Activated CD8-positive, alpha-beta memory T cell treated with anti-CD3 and anti-CD28 coated beads for 36 hours (primary cell): ENCODE data around the gene TTC23. TPM values are rescaled to one million over a fixed set of nuclear protein-coding genes. Genes with fewer than 3 reads are reported as not detected.

Source experiments
- CTCF ChIA-PET: fragments of 350-600 bp; sonication (Branson Sonifier 250); formaldehyde crosslinking; loops from one replicate; lab custom pipeline; 2021; ENCODE audit warnings: antibody characterized with exemption; lab: Charles Lee
- POLR2A ChIA-PET: fragments of 350-600 bp; sonication (Branson Sonifier 250); formaldehyde crosslinking; loops from one replicate; lab custom pipeline; 2021; ENCODE audit warnings: antibody characterized with exemption; lab: Charles Lee
- total RNA-seq, 2 experiments: library from RNA; stranded (reverse); gene quantifications; one replicate each; pipeline ENCODE4 v1.2.3, GENCODE V29; 2021

Gene TTC23
- total RNA-seq, 2 experiments from 2014 or later: 2.1 to 2.2 TPM

DNA sequence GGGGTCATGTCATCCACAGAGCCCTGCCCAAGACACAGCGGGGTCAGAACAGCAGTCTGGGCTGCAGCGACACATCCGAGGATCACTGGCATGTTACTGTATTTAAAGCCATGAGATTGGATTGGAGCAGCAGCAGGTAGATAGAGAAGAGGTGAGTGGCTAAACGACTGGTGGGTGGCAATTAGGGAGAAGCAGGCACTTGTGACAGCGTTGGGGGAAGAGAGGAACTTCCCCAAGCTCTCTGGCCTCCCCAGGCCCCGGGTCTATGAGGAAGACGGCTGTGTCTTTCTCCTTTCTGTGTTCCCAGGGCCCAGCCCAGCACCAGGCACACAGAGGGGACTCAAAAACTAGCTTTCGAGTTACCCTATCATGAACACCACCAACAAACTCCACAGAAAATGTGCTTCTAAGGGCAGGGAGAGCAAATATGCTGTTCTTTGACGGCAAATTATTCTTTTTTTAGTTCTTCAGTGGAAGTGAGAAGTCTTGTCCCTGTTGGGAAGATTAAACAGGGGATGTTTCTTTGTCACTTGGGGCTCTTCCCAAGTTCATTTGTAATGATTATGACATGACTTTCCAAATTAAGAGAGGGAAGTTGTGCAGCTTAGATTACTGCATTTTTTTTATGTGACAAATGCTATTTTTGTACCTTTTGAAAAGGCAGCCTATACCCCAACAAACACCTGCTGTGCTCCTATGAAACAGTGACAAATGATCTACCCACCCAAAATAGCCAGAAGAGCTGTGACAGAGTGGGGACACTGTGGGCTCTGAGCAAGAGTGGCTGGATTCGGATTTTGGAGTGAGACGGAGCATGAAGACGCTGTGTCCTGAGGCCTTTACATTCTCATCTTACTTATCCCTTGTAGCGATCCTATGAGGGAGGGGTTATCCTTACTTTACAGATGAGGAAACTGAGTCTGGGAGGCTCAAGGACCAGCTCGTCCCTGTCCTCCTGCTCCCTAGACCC is 151.7 kb downstream of the TTC23 start:
- CTCF ChIA-PET: no interaction called here
- POLR2A ChIA-PET: no interaction called here

- CTCF ChIA-PET: no interaction called here
- POLR2A ChIA-PET: no interaction called here
Measured at GRCh38 chr15:99096894-99097426, 152.4 kb downstream of the TTC23 start.

DNA sequence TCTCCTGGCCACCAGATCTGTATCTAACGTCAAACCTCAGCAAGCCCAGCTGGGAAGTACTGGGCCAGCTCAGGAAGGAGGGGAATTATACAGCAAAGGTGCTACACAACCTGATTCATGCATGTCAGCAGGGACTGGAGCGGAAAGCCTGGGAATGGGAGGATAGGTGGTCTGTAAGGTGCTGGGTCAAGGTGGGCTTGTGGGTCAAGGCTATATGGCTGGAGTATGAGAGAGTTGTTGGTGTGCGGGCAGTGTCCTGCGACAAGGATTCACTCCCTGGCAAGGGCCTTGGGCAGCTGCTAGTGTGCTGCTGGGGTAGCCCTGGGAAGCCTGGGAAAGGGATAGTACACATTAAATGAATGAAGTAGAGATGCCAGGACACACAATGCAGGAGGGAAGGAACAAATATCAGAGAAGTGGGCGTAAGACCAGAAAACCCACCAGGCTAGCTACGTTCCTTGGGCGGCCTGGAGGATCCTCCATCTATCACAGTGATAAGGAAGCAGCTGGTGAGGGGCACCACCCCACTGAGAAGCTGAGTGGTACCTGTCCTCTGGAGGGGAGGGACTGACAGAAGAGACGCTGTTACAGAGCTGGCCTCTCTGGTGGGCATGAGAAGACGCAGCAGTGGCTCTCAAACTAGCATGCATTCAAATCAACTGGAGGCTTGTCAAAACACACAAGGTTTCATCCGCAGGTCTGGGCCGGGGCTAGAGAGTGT is 153.0 kb downstream of the TTC23 start:
- POLR2A ChIA-PET: no interaction called here

GRCh38 chr15:99095626-99096025 is 153.8 kb downstream of the TTC23 start:
- ChIA-PET CTCF (no interaction called here), POLR2A (no interaction called here)

More for the DNA sequence above, 153.0 kb downstream of the TTC23 start:
- CTCF ChIA-PET: no interaction called here

DNA sequence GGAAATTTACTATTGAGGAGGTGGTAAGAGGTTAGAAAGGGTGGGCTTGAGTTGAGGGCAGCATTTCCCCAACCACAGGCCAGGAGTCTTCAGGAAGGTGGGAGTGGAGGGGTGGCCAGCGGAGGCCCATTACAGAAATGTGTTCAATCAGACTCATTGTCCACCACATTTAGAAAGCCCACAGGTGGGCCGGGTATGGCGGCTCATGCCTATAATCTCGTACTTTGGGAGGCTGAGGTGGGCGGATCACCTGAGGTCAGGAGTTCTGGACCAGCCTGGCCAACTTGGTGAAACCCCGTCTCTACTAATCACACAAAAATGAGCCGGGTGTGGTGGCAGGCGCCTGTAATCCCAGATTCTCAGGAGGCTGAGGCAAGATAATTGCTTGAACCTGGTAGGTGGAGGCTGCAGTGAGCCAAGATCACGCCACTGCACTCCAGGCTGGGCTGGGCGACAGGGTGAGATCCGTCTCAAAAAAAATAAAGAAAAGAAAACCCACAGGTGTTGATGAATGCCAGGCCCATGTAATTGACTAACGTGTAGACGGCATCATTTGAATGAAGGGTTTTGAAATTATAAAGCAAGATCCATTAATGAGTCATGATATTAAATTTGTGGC is 156.7 kb downstream of the TTC23 start:
- ChIA-PET CTCF (no interaction called here), POLR2A (no interaction called here)

DNA sequence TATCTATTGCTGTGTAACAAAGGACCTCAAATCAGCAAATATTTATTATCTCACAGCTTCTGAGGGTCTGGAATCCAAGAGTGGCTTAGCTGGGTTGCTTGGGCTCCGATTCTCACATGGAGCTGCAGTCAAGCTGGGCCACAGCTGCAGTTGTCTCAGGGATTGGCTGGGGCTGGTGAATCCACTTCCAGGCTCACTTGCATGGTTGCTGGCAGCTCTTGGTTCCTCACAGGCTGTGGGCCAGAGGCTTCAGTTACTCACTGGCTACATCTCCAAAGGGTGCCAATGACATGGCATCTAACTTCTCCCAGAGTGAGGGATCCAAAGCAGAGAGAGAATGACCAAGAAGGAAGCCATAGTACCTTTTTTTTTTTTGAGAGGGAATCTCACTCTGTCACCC is 158.4 kb downstream of the TTC23 start:
- POLR2A ChIA-PET: no interaction called here

GRCh38 chr15:99090011-99090699 is 159.2 kb downstream of the TTC23 start:
- ChIA-PET CTCF (no interaction called here), POLR2A (no interaction called here)

More for the DNA sequence above, 158.4 kb downstream of the TTC23 start:
- CTCF ChIA-PET: no interaction called here

DNA sequence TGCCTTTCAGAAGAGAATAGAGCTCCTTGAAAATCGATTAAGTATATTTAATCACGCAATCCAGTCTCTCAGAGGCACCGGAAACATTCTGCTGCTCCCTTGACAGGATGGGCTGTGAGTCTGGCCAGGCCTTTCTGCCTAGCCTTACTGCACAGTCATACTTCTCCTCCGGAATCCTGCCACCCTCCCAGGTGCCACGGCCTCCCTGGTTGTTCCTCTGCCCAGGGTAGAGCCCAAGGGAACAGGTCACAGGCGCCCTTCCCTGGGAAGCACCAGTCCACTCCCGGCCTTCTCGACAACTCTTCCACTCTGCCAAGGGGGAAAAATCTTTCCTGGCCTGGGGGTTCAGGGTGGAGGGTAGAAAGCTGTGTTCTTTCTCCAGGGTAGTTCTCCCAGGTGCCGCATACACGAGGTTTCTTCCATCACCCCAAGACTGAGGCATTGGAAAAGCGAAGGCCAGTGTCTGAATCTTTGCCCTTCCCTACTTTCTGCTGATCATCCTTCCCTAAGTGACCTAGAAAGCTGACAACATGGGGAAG is 161.9 kb downstream of the TTC23 start:
- ChIA-PET CTCF (interaction anchor here (1.1 kb wide), 1 partner anchor 11 kb away, joined by 4 read pairs; no protein-coding TSS in a partner anchor), POLR2A (no interaction called here)

DNA sequence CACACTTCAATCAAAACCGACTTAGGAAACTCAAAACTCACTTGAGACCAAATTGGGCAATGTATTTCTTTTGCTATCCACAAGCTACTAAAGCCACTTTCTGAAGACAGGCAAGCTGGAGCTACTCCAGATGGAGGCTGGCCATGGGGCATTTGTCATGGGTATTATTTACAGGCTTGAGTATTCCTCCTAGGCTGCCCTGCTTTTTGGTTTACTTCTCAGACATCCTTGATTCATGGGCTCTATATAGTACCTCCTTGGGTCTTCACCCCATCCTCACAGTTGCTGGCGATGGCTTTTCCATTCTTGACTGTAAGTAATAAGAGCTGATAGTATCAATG is 163.1 kb downstream of the TTC23 start:
- ChIA-PET CTCF (interaction anchor here (0.6 to 1.1 kb wide), 2 partner anchors 10 to 63 kb away, joined by 3 to 4 read pairs; no protein-coding TSS in a partner anchor), POLR2A (no interaction called here)

Other genes starting within 250 kb of the TTC23 start
- gene PGPEP1L, start 241.8 kb downstream of the TTC23 start, total RNA-seq: not detected
- 1 to 10 TPM; 1.0 to 1.2 TPM for gene SYNM, start 144.5 kb downstream of the TTC23 start, total RNA-seq
- 10 to 100 TPM; 17.0 to 17.6 TPM for gene LRRC28, start 1.9 kb upstream of the TTC23 start, total RNA-seq